SK-N-SH (cell line): ENCODE data around the gene ZBTB4.

ENCODE experiments used
- EP300 ChIP-seq, 2 experiments: IDR thresholded peaks; 2 replicates each; pipeline versions ENCODE4 v1.4.0 to v1.6.1; 2012; ENCODE audit warnings: borderline replicate concordance in 1 of 2, low read depth in 1 of 2, low read length in 1 of 2
- EZH2phosphoT487 ChIP-seq: fragments of 200-600 bp; sonication (generic); IDR thresholded peaks from 2 replicates; pipeline ENCODE4 v1.6.1; 2017; ENCODE audit warnings: low read depth, mixed run types, mild to moderate bottlenecking, antibody characterized with exemption, moderate library complexity, borderline replicate concordance
- GABPA ChIP-seq: IDR thresholded peaks from 2 replicates; pipeline ENCODE4 v1.4.0; 2012; ENCODE audit warnings: low read depth, mild to moderate bottlenecking
- NFIC ChIP-seq: IDR thresholded peaks from 2 replicates; pipeline ENCODE4 v1.4.0; 2012; ENCODE audit warnings: borderline replicate concordance
- POLR2AphosphoS5 ChIP-seq: IDR thresholded peaks from 2 replicates; pipeline ENCODE4 v1.6.1; 2012; ENCODE audit warnings: low read depth, low read length
- RAD21 ChIP-seq: IDR thresholded peaks from 2 replicates; pipeline ENCODE4 v1.6.1; 2012; ENCODE audit warnings: mild to moderate bottlenecking, low read length
- SIN3A ChIP-seq: IDR thresholded peaks from 2 replicates; pipeline ENCODE4 v1.6.1; 2012; ENCODE audit warnings: low read depth, mild to moderate bottlenecking, low read length, moderate library complexity, borderline replicate concordance
- TAF1 ChIP-seq: IDR thresholded peaks from 2 replicates; pipeline ENCODE4 v1.6.1; 2012; ENCODE audit warnings: low read depth, mild to moderate bottlenecking, low read length, moderate library complexity, borderline replicate concordance
- TF ChIP-seq, protein P1 (sequence below): fragments of 200-600 bp; sonication (generic); IDR thresholded peaks from 2 replicates; pipeline ENCODE4 v1.6.1; 2017; ENCODE audit warnings: antibody characterized with exemption, mild to moderate bottlenecking, moderate library complexity
- TF ChIP-seq, protein P2 (sequence below): IDR thresholded peaks from 2 replicates; pipeline ENCODE4 v1.4.0; 2012; ENCODE audit warnings: low read depth, borderline replicate concordance
- TF ChIP-seq, protein P3 (sequence below): fragments of 150-350 bp; IDR thresholded peaks from 2 replicates; pipeline ENCODE4 v1.6.1; 2017; ENCODE audit warnings: antibody characterized with exemption, low read length, low read depth, borderline replicate concordance
- TF ChIP-seq, protein P4 (sequence below): IDR thresholded peaks from 2 replicates; pipeline ENCODE4 v1.4.0; 2012; ENCODE audit warnings: low read depth
- TF ChIP-seq, protein P5 (sequence below): IDR thresholded peaks from 2 replicates; pipeline ENCODE4; 2012

DNA sequence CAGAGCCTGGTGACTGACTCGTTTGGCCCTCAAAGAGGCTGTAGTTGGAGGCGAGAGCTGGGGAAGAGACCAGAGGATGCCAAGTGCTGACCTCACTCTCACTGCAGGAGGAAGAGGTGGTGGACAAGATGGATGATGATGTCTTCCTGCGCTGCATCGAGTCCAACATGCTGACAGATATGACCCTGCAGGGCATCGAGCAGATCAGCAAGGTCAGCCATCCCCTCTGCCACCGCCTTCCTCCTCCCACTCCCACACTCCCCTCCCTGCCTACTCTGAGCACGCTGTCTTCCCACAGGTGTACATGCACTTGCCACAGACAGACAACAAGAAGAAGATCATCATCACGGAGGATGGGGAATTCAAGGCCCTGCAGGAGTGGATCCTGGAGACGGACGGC lies 31.7 kb upstream of the ZBTB4 start:
- TF ChIP-seq EZH2phosphoT487 (no peak), SIN3A (no peak), POLR2AphosphoS5 (no peak), RAD21 (no peak), GABPA (no peak), TAF1 (no peak), EP300 (IDR thresholded peaks at IDR 0.05; ENCODE audit: borderline replicate concordance in 1 of 2, low read depth in 1 of 2, low read length in 1 of 2) (no peak), NFIC (no peak)
- TF ChIP-seq, protein P1, sequence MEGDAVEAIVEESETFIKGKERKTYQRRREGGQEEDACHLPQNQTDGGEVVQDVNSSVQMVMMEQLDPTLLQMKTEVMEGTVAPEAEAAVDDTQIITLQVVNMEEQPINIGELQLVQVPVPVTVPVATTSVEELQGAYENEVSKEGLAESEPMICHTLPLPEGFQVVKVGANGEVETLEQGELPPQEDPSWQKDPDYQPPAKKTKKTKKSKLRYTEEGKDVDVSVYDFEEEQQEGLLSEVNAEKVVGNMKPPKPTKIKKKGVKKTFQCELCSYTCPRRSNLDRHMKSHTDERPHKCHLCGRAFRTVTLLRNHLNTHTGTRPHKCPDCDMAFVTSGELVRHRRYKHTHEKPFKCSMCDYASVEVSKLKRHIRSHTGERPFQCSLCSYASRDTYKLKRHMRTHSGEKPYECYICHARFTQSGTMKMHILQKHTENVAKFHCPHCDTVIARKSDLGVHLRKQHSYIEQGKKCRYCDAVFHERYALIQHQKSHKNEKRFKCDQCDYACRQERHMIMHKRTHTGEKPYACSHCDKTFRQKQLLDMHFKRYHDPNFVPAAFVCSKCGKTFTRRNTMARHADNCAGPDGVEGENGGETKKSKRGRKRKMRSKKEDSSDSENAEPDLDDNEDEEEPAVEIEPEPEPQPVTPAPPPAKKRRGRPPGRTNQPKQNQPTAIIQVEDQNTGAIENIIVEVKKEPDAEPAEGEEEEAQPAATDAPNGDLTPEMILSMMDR, result no peak
- TF ChIP-seq, protein P2, sequence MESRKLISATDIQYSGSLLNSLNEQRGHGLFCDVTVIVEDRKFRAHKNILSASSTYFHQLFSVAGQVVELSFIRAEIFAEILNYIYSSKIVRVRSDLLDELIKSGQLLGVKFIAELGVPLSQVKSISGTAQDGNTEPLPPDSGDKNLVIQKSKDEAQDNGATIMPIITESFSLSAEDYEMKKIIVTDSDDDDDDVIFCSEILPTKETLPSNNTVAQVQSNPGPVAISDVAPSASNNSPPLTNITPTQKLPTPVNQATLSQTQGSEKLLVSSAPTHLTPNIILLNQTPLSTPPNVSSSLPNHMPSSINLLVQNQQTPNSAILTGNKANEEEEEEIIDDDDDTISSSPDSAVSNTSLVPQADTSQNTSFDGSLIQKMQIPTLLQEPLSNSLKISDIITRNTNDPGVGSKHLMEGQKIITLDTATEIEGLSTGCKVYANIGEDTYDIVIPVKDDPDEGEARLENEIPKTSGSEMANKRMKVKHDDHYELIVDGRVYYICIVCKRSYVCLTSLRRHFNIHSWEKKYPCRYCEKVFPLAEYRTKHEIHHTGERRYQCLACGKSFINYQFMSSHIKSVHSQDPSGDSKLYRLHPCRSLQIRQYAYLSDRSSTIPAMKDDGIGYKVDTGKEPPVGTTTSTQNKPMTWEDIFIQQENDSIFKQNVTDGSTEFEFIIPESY, result no peak
- TF ChIP-seq, protein P3, sequence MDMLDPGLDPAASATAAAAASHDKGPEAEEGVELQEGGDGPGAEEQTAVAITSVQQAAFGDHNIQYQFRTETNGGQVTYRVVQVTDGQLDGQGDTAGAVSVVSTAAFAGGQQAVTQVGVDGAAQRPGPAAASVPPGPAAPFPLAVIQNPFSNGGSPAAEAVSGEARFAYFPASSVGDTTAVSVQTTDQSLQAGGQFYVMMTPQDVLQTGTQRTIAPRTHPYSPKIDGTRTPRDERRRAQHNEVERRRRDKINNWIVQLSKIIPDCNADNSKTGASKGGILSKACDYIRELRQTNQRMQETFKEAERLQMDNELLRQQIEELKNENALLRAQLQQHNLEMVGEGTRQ, result no peak
- TF ChIP-seq, protein P4, sequence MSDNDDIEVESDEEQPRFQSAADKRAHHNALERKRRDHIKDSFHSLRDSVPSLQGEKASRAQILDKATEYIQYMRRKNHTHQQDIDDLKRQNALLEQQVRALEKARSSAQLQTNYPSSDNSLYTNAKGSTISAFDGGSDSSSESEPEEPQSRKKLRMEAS, result no peak
- TF ChIP-seq, protein P5, sequence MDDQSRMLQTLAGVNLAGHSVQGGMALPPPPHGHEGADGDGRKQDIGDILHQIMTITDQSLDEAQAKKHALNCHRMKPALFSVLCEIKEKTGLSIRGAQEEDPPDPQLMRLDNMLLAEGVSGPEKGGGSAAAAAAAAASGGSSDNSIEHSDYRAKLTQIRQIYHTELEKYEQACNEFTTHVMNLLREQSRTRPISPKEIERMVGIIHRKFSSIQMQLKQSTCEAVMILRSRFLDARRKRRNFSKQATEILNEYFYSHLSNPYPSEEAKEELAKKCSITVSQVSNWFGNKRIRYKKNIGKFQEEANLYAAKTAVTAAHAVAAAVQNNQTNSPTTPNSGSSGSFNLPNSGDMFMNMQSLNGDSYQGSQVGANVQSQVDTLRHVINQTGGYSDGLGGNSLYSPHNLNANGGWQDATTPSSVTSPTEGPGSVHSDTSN, result no peak
